ENCODE results near the gene KCNA2. TPM values are rescaled to one million over a fixed set of nuclear protein-coding genes. Genes with fewer than 3 reads are reported as not detected.

The KCNA2 gene
- polyA plus RNA-seq, 2 donors, result 0.06 to 0.15 TPM

GRCh38 chr1:110630839-110631663 is 24.9 kb upstream of the KCNA2 start:
- H3K4me3 ChIP-seq (ENCODE audit: low read depth in 1 of 2, low read length in 2 of 2), result no peak overlapping the region
- WGBS, 2 donors, result 32 to 36% methylated on average over 13 of the region's 13 CpGs
- no peak overlapping the region for H3K27ac ChIP-seq (ENCODE audit: low read depth in 2 of 2, low read length in 1 of 2)
- peaks cover 0 to 2% of the 10 kb centered on the region in 2 donors for H3K9me3 ChIP-seq (ENCODE audit: control insufficient read depth in 2 of 2, insufficient read depth in 1 of 2, low read depth in 1 of 2, low read length in 1 of 2)
- no peaks in the 10 kb centered on the region for H3K36me3 ChIP-seq (ENCODE audit: control insufficient read depth in 2 of 2, insufficient read depth in 2 of 2, low read length in 1 of 2)
- peaks cover 3 to 5% of the 10 kb centered on the region in 2 donors for H3K4me1 ChIP-seq (ENCODE audit: control insufficient read depth in 2 of 2, insufficient read depth in 2 of 2, low read length in 1 of 2)
- H3K27me3 ChIP-seq (ENCODE audit: control insufficient read depth in 1 of 2, insufficient read depth in 2 of 2, low read length in 2 of 2), result no peaks in the 10 kb centered on the region

GRCh38 chr1:110628323-110629105 is 22.4 kb upstream of the KCNA2 start:
- H3K27ac ChIP-seq (ENCODE audit: low read depth in 2 of 2, low read length in 1 of 2), result no peak overlapping the region
- no peaks in the 10 kb centered on the region for H3K27me3 ChIP-seq (ENCODE audit: control insufficient read depth in 1 of 2, insufficient read depth in 2 of 2, low read length in 2 of 2)
- H3K36me3 ChIP-seq (ENCODE audit: control insufficient read depth in 2 of 2, insufficient read depth in 2 of 2, low read length in 1 of 2), result no peaks in the 10 kb centered on the region
- no peak overlapping the region for H3K4me3 ChIP-seq (ENCODE audit: low read depth in 1 of 2, low read length in 2 of 2)
- H3K4me1 ChIP-seq (ENCODE audit: control insufficient read depth in 2 of 2, insufficient read depth in 2 of 2, low read length in 1 of 2), result no peaks in the 10 kb centered on the region
- 82 to 83% methylated on average over 6 of the region's 6 CpGs for WGBS, 2 donors
- peaks cover 0 to 2% of the 10 kb centered on the region in 2 donors for H3K9me3 ChIP-seq (ENCODE audit: control insufficient read depth in 2 of 2, insufficient read depth in 1 of 2, low read depth in 1 of 2, low read length in 1 of 2)

DNA sequence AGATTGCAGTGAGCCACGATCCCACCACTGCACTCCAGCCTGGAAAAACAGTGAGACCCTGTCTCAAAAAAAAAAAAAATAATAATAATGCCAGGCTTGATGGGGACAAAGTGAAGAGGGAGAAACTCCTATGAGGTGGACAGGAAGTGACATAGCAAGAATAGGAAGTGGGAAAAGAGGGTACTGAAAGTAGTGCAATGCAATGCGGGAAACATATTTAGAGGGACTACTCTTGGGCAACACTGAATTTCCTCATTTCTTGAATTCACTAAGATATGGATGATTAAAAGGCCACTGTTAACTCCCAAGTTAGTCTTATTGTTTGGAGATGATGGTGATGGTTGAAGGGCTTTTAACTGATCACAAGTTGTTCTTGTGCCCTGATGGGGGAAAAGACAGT is 21.6 kb upstream of the KCNA2 start:
- no peaks in the 10 kb centered on the region for H3K36me3 ChIP-seq (ENCODE audit: control insufficient read depth in 2 of 2, insufficient read depth in 2 of 2, low read length in 1 of 2)
- no peak overlapping the region for H3K27ac ChIP-seq (ENCODE audit: low read depth in 2 of 2, low read length in 1 of 2)
- 65 to 91% methylated on average over 2 of the region's 2 CpGs for WGBS, 2 donors
- no peaks in the 10 kb centered on the region for H3K27me3 ChIP-seq (ENCODE audit: control insufficient read depth in 1 of 2, insufficient read depth in 2 of 2, low read length in 2 of 2)
- H3K9me3 ChIP-seq (ENCODE audit: control insufficient read depth in 2 of 2, insufficient read depth in 1 of 2, low read depth in 1 of 2, low read length in 1 of 2), result peaks cover 0 to 2% of the 10 kb centered on the region in 2 donors
- H3K4me3 ChIP-seq (ENCODE audit: low read depth in 1 of 2, low read length in 2 of 2), result no peak overlapping the region
- H3K4me1 ChIP-seq (ENCODE audit: control insufficient read depth in 2 of 2, insufficient read depth in 2 of 2, low read length in 1 of 2), result no peaks in the 10 kb centered on the region

GRCh38 chr1:110626889-110627288 is 20.7 kb upstream of the KCNA2 start:
- no peaks in the 10 kb centered on the region for H3K27me3 ChIP-seq (ENCODE audit: control insufficient read depth in 1 of 2, insufficient read depth in 2 of 2, low read length in 2 of 2)
- WGBS, 2 donors, result 70% methylated on average over 7 of the region's 7 CpGs
- no peaks in the 10 kb centered on the region for H3K36me3 ChIP-seq (ENCODE audit: control insufficient read depth in 2 of 2, insufficient read depth in 2 of 2, low read length in 1 of 2)
- H3K9me3 ChIP-seq (ENCODE audit: control insufficient read depth in 2 of 2, insufficient read depth in 1 of 2, low read depth in 1 of 2, low read length in 1 of 2), result peaks cover 0 to 2% of the 10 kb centered on the region in 2 donors
- no peak overlapping the region for H3K4me3 ChIP-seq (ENCODE audit: low read depth in 1 of 2, low read length in 2 of 2)
- no peak overlapping the region for H3K27ac ChIP-seq (ENCODE audit: low read depth in 2 of 2, low read length in 1 of 2)
- no peaks in the 10 kb centered on the region for H3K4me1 ChIP-seq (ENCODE audit: control insufficient read depth in 2 of 2, insufficient read depth in 2 of 2, low read length in 1 of 2)

- Histone ChIP-seq H3K27me3 (ENCODE audit: control insufficient read depth in 1 of 2, insufficient read depth in 2 of 2, low read length in 2 of 2) (no peaks in the 10 kb centered on the region), H3K27ac (ENCODE audit: low read depth in 2 of 2, low read length in 1 of 2) (no peak overlapping the region)
- 60 to 73% methylated on average over 7 of the region's 7 CpGs for WGBS, 2 donors
Measured at GRCh38 chr1:110620686-110621085, 14.5 kb upstream of the KCNA2 start.

DNA sequence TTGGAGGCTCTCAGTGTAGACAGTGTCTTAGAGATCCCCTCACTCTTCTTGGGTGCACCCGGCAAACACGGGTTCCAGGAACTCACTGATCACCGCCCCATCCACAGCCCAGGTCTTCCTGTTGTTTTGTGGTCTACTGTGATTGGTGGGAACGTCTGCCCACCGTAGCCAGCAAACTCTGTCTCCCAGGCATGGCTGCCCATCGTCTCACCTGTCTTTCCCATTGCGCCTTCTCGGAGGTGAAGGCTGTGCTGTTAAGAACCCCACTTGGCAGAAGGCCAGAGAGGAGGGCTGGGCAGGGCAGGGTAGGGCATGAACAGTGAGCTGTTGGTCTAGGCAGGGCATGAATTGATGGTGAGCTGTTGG is 14.1 kb upstream of the KCNA2 start:
- Histone ChIP-seq H3K4me3 (ENCODE audit: low read depth in 1 of 2, low read length in 2 of 2) (no peak overlapping the region), H3K27ac (ENCODE audit: low read depth in 2 of 2, low read length in 1 of 2) (no peak overlapping the region), H3K36me3 (ENCODE audit: control insufficient read depth in 2 of 2, insufficient read depth in 2 of 2, low read length in 1 of 2) (no peaks in the 10 kb centered on the region), H3K9me3 (ENCODE audit: control insufficient read depth in 2 of 2, insufficient read depth in 1 of 2, low read depth in 1 of 2, low read length in 1 of 2) (peaks cover 0 to 3% of the 10 kb centered on the region in 2 donors), H3K27me3 (ENCODE audit: control insufficient read depth in 1 of 2, insufficient read depth in 2 of 2, low read length in 2 of 2) (no peaks in the 10 kb centered on the region), H3K4me1 (ENCODE audit: control insufficient read depth in 2 of 2, insufficient read depth in 2 of 2, low read length in 1 of 2) (no peaks in the 10 kb centered on the region)
- WGBS, 2 donors, result 60 to 67% methylated on average over 8 of the region's 8 CpGs

More at GRCh38 chr1:110620686-110621085, 14.5 kb upstream of the KCNA2 start:
- H3K9me3 ChIP-seq (ENCODE audit: control insufficient read depth in 2 of 2, insufficient read depth in 1 of 2, low read depth in 1 of 2, low read length in 1 of 2), result peaks cover 0 to 3% of the 10 kb centered on the region in 2 donors
- no peak overlapping the region for H3K4me3 ChIP-seq (ENCODE audit: low read depth in 1 of 2, low read length in 2 of 2)
- no peaks in the 10 kb centered on the region for H3K36me3 ChIP-seq (ENCODE audit: control insufficient read depth in 2 of 2, insufficient read depth in 2 of 2, low read length in 1 of 2)
- H3K4me1 ChIP-seq (ENCODE audit: control insufficient read depth in 2 of 2, insufficient read depth in 2 of 2, low read length in 1 of 2), result no peaks in the 10 kb centered on the region

GRCh38 chr1:110619412-110620249 is 13.5 kb upstream of the KCNA2 start:
- WGBS, 2 donors, result 7 to 8% methylated on average over 26 to 27 of the region's 27 CpGs
- Histone ChIP-seq H3K36me3 (ENCODE audit: control insufficient read depth in 2 of 2, insufficient read depth in 2 of 2, low read length in 1 of 2) (no peaks in the 10 kb centered on the region), H3K27me3 (ENCODE audit: control insufficient read depth in 1 of 2, insufficient read depth in 2 of 2, low read length in 2 of 2) (no peaks in the 10 kb centered on the region), H3K9me3 (ENCODE audit: control insufficient read depth in 2 of 2, insufficient read depth in 1 of 2, low read depth in 1 of 2, low read length in 1 of 2) (peaks cover 0 to 3% of the 10 kb centered on the region in 2 donors), H3K4me3 (ENCODE audit: low read depth in 1 of 2, low read length in 2 of 2) (no peak overlapping the region), H3K4me1 (ENCODE audit: control insufficient read depth in 2 of 2, insufficient read depth in 2 of 2, low read length in 1 of 2) (no peaks in the 10 kb centered on the region), H3K27ac (ENCODE audit: low read depth in 2 of 2, low read length in 1 of 2) (no peak overlapping the region)

GRCh38 chr1:110618668-110619067 is 12.5 kb upstream of the KCNA2 start:
- 67 to 68% methylated on average over 5 of the region's 5 CpGs for WGBS, 2 donors
- no peaks in the 10 kb centered on the region for H3K36me3 ChIP-seq (ENCODE audit: control insufficient read depth in 2 of 2, insufficient read depth in 2 of 2, low read length in 1 of 2)
- H3K27me3 ChIP-seq (ENCODE audit: control insufficient read depth in 1 of 2, insufficient read depth in 2 of 2, low read length in 2 of 2), result no peaks in the 10 kb centered on the region
- H3K4me3 ChIP-seq (ENCODE audit: low read depth in 1 of 2, low read length in 2 of 2), result no peak overlapping the region
- no peak overlapping the region for H3K27ac ChIP-seq (ENCODE audit: low read depth in 2 of 2, low read length in 1 of 2)
- no peaks in the 10 kb centered on the region for H3K4me1 ChIP-seq (ENCODE audit: control insufficient read depth in 2 of 2, insufficient read depth in 2 of 2, low read length in 1 of 2)
- H3K9me3 ChIP-seq (ENCODE audit: control insufficient read depth in 2 of 2, insufficient read depth in 1 of 2, low read depth in 1 of 2, low read length in 1 of 2), result peaks cover 0 to 3% of the 10 kb centered on the region in 2 donors

DNA sequence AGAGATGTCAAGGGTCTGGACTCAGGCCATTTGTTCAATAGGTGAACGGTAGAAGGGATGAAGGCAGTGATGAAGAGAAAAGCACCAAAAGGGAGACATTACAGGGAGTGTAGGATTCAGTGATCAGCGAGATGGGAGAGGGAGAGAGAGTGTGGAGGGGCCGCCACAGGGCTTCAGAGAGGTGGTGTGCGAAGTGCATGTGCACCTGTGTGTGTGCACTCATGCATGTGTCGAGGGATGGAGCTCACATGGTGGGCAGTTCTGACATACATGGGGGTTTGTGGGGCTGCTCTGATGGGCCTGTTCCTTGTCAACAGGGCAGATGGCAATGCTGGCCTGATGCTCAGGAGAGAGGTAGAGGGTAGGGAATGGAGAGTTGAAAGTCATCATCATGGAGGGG is 11.4 kb upstream of the KCNA2 start:
- H3K36me3 ChIP-seq (ENCODE audit: control insufficient read depth in 2 of 2, insufficient read depth in 2 of 2, low read length in 1 of 2), result no peaks in the 10 kb centered on the region
- no peaks in the 10 kb centered on the region for H3K27me3 ChIP-seq (ENCODE audit: control insufficient read depth in 1 of 2, insufficient read depth in 2 of 2, low read length in 2 of 2)
- H3K4me3 ChIP-seq (ENCODE audit: low read depth in 1 of 2, low read length in 2 of 2), result no peak overlapping the region
- H3K4me1 ChIP-seq (ENCODE audit: control insufficient read depth in 2 of 2, insufficient read depth in 2 of 2, low read length in 1 of 2), result no peaks in the 10 kb centered on the region
- 87% methylated on average over 5 of the region's 5 CpGs for WGBS, 2 donors
- H3K9me3 ChIP-seq (ENCODE audit: control insufficient read depth in 2 of 2, insufficient read depth in 1 of 2, low read depth in 1 of 2, low read length in 1 of 2), result peaks cover 0 to 3% of the 10 kb centered on the region in 2 donors
- no peak overlapping the region for H3K27ac ChIP-seq (ENCODE audit: low read depth in 2 of 2, low read length in 1 of 2)

Data from esophagus (tissue), 2 donors.